Neuronal stem cell (in vitro differentiated cells): ENCODE data around the gene B3GALNT2.

Experiments used
- DNase-seq: peaks from one replicate; pipeline ENCODE4 v3.0.0-alpha.2; 2013; ENCODE audit warnings: low spot score
- H2AFZ ChIP-seq: one replicate; pipeline ENCODE4 v1.6.1; 2013; ENCODE audit warnings: mild to moderate bottlenecking, low read length, inconsistent platforms
- H2AK5ac ChIP-seq: 2 replicates; pipeline ENCODE4 v1.6.1; 2013; ENCODE audit warnings: low read depth, mild to moderate bottlenecking, inconsistent platforms, low read length, moderate library complexity, mixed read lengths
- H2BK120ac ChIP-seq: 2 replicates; pipeline ENCODE4 v1.6.1; 2013; ENCODE audit warnings: low read depth, mild to moderate bottlenecking, inconsistent platforms, low read length, moderate library complexity, mixed read lengths
- H2BK12ac ChIP-seq: one replicate; pipeline ENCODE4 v1.6.1; 2013; ENCODE audit warnings: low read length, inconsistent platforms
- H2BK15ac ChIP-seq: 2 replicates; pipeline ENCODE4 v1.6.1; 2013; ENCODE audit warnings: mild to moderate bottlenecking, low read length, inconsistent platforms, mixed read lengths
- H2BK5ac ChIP-seq: one replicate; pipeline ENCODE4 v1.6.1; 2013; ENCODE audit warnings: inconsistent platforms, mild to moderate bottlenecking, low read length, moderate library complexity
- H3K14ac ChIP-seq: one replicate; pipeline ENCODE4 v1.6.1; 2013; ENCODE audit warnings: low read length, inconsistent platforms
- H3K18ac ChIP-seq: 2 replicates; pipeline ENCODE4 v1.6.1; 2013; ENCODE audit warnings: low read length, inconsistent platforms
- H3K23ac ChIP-seq: 2 replicates; pipeline ENCODE4 v1.6.1; 2013; ENCODE audit warnings: low read depth, mild to moderate bottlenecking, mixed read lengths, low read length, inconsistent platforms; ENCODE audit not compliant: poor library complexity
- H3K27ac ChIP-seq: replicated peaks from 3 replicates; pipeline ENCODE4 v1.5.1; 2013; ENCODE audit warnings: low read length, inconsistent platforms
- H3K27me3 ChIP-seq, 3 experiments: 2 replicates each; pipeline ENCODE4 v1.6.1; 2013; ENCODE audit warnings: low read length in 3 of 3, mild to moderate bottlenecking in 2 of 3, inconsistent platforms in 1 of 3, low read depth in 1 of 3, mixed read lengths in 1 of 3, moderate library complexity in 1 of 3; ENCODE audit not compliant: control insufficient read depth in 3 of 3, insufficient read depth in 3 of 3
- H3K36me3 ChIP-seq, 2 donors: replicated peaks in 1 of 2; 2 replicates each; pipeline ENCODE4 v1.6.1; 2013; ENCODE audit warnings: low read length in 2 of 2; ENCODE audit not compliant: control insufficient read depth in 2 of 2, insufficient read depth in 2 of 2
- H3K4ac ChIP-seq: 2 replicates; pipeline ENCODE4 v1.6.1; 2013; ENCODE audit warnings: inconsistent platforms, mild to moderate bottlenecking, low read length, moderate library complexity
- H3K4me1 ChIP-seq, 2 donors: 1 replicate in 1 of 2; 2 replicates in 1 of 2; pipeline ENCODE4 v1.6.1; 2013; ENCODE audit warnings: low read length in 2 of 2, low read depth in 1 of 2; ENCODE audit not compliant: control insufficient read depth in 2 of 2, insufficient read depth in 1 of 2
- H3K4me2 ChIP-seq: one replicate; pipeline ENCODE4 v1.6.1; 2013; ENCODE audit warnings: mild to moderate bottlenecking, low read length, inconsistent platforms; ENCODE audit not compliant: insufficient read depth, poor library complexity, severe bottlenecking
- H3K4me3 ChIP-seq, 2 donors: 2 replicates each; pipeline ENCODE4 v1.5.1; 2013; ENCODE audit warnings: low read length in 2 of 2, mild to moderate bottlenecking in 2 of 2, inconsistent platforms in 1 of 2, moderate library complexity in 1 of 2
- H3K79me1 ChIP-seq: one replicate; pipeline ENCODE4 v1.6.1; 2013; ENCODE audit warnings: low read depth, mild to moderate bottlenecking, inconsistent platforms, low read length, moderate library complexity
- H3K9ac ChIP-seq: one replicate; pipeline ENCODE4 v1.6.1; 2013; ENCODE audit warnings: mild to moderate bottlenecking, low read depth, low read length, inconsistent platforms; ENCODE audit not compliant: poor library complexity
- H3K9me3 ChIP-seq, 2 donors: replicated peaks in 1 of 2; 2 replicates each; pipeline versions ENCODE3 to v1.6.1; 2013; ENCODE audit warnings: low read length in 2 of 2, mild to moderate bottlenecking in 2 of 2, inconsistent platforms in 1 of 2, low read depth in 1 of 2, mixed read lengths in 1 of 2, moderate library complexity in 1 of 2; ENCODE audit not compliant: control insufficient read depth in 2 of 2, insufficient read depth in 1 of 2
- H4K8ac ChIP-seq: one replicate; pipeline ENCODE4 v1.6.1; 2013; ENCODE audit warnings: low read depth, mild to moderate bottlenecking, inconsistent platforms, low read length, moderate library complexity
- H4K91ac ChIP-seq: one replicate; pipeline ENCODE4 v1.6.1; 2013; ENCODE audit warnings: low read length, low read depth, mild to moderate bottlenecking, inconsistent platforms; ENCODE audit not compliant: poor library complexity
- WGBS, 2 donors: extraction: QIAGEN DNeasy Blood & Tissue Kit; methylation state at CpG; one replicate each; pipeline ENCODE4 v1.1.7; 2013; ENCODE audit warnings: missing lambda C conversion rate in 2 of 2, mixed read lengths in 1 of 2; ENCODE audit not compliant: insufficient read length in 2 of 2, insufficient replicate concordance in 1 of 2; ENCODE audit errors: extremely low coverage in 2 of 2; 5-methylcytosine and 5-hydroxymethylcytosine counted together

The B3GALNT2 gene

DNA sequence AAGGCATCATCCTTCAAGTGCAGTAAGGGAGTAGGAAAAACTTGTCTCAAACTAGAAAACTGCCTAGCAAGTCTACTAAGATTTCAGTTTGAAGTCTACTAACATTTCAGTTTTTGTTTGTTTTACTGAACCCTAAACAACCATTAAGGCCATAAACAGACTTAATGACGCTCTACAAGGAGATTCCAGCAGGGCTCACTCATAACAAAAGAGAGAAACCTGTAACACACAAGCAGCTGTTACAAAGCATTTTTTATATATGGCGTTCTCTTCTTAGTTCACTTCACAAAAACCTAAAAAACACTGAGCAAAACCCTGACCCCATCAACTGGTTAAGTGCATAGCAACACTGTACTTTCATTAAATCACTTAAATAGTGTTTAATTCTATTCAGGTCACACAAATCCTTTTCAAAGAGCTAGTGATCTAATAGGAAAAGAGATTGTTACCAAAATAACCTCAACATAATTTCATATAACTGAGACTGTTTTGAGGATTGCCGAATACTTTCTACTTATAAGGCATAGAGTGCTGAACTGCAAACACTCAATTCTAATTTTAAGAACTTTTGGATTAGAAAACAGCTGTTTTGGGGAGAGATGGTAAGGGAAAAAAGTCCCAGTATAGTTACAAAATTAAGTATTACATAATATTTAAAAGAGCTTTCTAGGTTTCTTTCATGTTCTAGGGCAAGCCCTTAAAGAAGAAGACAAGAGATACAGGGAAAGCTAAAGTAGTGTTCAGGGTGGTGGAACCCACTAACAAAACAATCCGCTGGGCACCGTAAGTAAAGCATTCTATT, 1.4 kb downstream of the B3GALNT2 start:
- peaks cover 0 to 3% of the 10 kb centered on the region in 2 donors for H3K4me1 ChIP-seq
- no CpG with 5 or more reads among the region's 5 CpGs for WGBS, 2 donors
- H3K9ac ChIP-seq = no peak overlapping the region
- peak overlapping the region; percentile 93 for H2AFZ ChIP-seq
- no peaks in the 10 kb centered on the region for H3K9me3 ChIP-seq
- peak overlapping the region; percentile 71 to 97 for H3K4me3 ChIP-seq
- H2BK5ac ChIP-seq = no peak overlapping the region
- no peak overlapping the region for H2AK5ac ChIP-seq
- no peak overlapping the region for H3K27ac ChIP-seq
- H3K4me2 ChIP-seq = peak overlapping the region; percentile 69
- H2BK120ac ChIP-seq = no peak overlapping the region
- H2BK15ac ChIP-seq = no peak overlapping the region
- no peak overlapping the region for H3K14ac ChIP-seq
- H4K91ac ChIP-seq = no peak overlapping the region
- no peak overlapping the region for H3K18ac ChIP-seq
- H3K23ac ChIP-seq = no peak overlapping the region
- no peak overlapping the region for H3K4ac ChIP-seq
- no peaks in the 10 kb centered on the region for H3K79me1 ChIP-seq
- no peaks in the 10 kb centered on the region for H3K27me3 ChIP-seq
- H3K36me3 ChIP-seq = peaks cover 0 to 4% of the 10 kb centered on the region in 2 donors
- no peak overlapping the region for H2BK12ac ChIP-seq
- DNase-seq = no peak
- H4K8ac ChIP-seq = no peak overlapping the region

DNA sequence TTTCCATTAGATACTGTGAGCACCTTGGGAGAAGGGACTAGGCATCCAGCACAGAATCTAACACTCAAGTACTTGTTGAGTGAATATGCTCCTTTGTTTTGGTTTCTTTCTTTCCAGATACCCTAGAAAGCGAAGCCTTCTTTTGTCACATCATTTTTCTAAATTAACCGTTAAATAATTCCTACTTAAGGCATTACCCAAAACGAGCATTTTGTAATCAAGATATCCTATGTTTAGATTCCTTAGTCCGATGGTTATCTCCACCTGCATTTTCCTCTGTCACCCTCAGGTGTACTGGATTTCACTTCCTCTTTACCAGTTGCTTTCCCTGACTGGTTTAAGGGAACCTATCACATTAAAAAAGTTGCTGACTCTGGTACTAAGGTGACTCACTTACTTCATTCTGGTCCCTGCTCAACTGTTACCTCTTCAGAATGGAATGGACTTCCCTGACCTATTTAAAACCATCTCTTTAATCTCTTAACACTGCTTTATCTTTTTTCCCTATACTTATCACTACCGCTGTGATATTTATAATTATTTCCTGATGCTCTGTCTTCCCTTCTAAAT, 3.2 kb downstream of the B3GALNT2 start:
- H3K18ac ChIP-seq = no peak overlapping the region
- no peaks in the 10 kb centered on the region for H3K9me3 ChIP-seq
- no peak overlapping the region for H4K8ac ChIP-seq
- H2BK120ac ChIP-seq = no peak overlapping the region
- H3K9ac ChIP-seq = no peak overlapping the region
- no peak overlapping the region for H2BK15ac ChIP-seq
- H3K4me1 ChIP-seq = peaks cover 0 to 3% of the 10 kb centered on the region in 2 donors
- no peak overlapping the region for H3K27ac ChIP-seq
- H2AK5ac ChIP-seq = no peak overlapping the region
- WGBS, 2 donors = 100% methylated on average over 1 of the region's 5 CpGs; no CpG with 5 or more reads in 1 of the 2 donors
- no peak overlapping the region for H3K4me3 ChIP-seq
- H3K23ac ChIP-seq = no peak overlapping the region
- no peak overlapping the region for H3K4ac ChIP-seq
- no peak for DNase-seq
- no peak overlapping the region for H2AFZ ChIP-seq
- no peaks in the 10 kb centered on the region for H3K79me1 ChIP-seq
- H2BK5ac ChIP-seq = no peak overlapping the region
- no peak overlapping the region for H3K14ac ChIP-seq
- no peak overlapping the region for H3K4me2 ChIP-seq
- no peaks in the 10 kb centered on the region for H3K27me3 ChIP-seq
- H4K91ac ChIP-seq = no peak overlapping the region
- H3K36me3 ChIP-seq = peaks cover 0 to 4% of the 10 kb centered on the region in 2 donors
- no peak overlapping the region for H2BK12ac ChIP-seq

- Histone ChIP-seq H3K9ac (no peak overlapping the region), H3K36me3 (peaks cover 7 to 52% of the 10 kb centered on the region in 2 donors), H3K4ac (no peak overlapping the region), H4K8ac (no peak overlapping the region), H2BK12ac (no peak overlapping the region), H3K9me3 (no peaks in the 10 kb centered on the region), H3K4me2 (no peak overlapping the region), H3K4me1 (no peaks in the 10 kb centered on the region), H3K79me1 (no peaks in the 10 kb centered on the region), H2AK5ac (no peak overlapping the region), H3K27ac (no peak overlapping the region), H3K18ac (no peak overlapping the region), H3K4me3 (no peak overlapping the region), H3K27me3 (no peaks in the 10 kb centered on the region), H4K91ac (no peak overlapping the region), H3K14ac (no peak overlapping the region), H2BK15ac (no peak overlapping the region), H2BK120ac (no peak overlapping the region), H3K23ac (no peak overlapping the region), H2BK5ac (no peak overlapping the region), H2AFZ (no peak overlapping the region)
- no peak for DNase-seq
- no CpG with 5 or more reads among the region's 2 CpGs for WGBS, 2 donors
Measured at GRCh38 chr1:235495551-235495950, 8.7 kb downstream of the B3GALNT2 start.

DNA sequence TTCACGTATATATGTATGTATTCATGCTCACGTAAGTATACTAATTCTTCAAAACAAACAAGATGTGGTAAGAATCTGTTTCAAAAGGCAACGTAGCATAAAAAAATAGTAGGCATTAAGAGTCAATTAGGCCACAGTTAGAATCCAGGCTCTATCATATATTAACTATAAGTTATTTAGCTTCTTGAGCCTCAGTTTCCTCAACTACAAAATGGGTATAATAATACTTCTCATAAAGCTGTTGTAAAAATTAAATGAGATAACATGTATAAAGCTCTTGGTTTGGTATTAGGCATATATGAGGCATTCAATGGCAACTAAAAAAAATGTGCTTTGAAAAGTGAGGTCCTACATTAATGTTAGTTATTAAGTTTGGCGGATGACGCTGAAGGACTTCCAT, 9.2 kb downstream of the B3GALNT2 start:
- Histone ChIP-seq H2BK120ac (no peak overlapping the region), H3K9ac (no peak overlapping the region), H3K79me1 (no peaks in the 10 kb centered on the region), H3K4me2 (no peak overlapping the region), H3K4me1 (no peaks in the 10 kb centered on the region), H3K4ac (no peak overlapping the region), H2BK15ac (no peak overlapping the region), H3K9me3 (no peaks in the 10 kb centered on the region), H2BK5ac (no peak overlapping the region), H3K23ac (no peak overlapping the region), H3K14ac (no peak overlapping the region), H3K4me3 (no peak overlapping the region), H2BK12ac (no peak overlapping the region), H4K8ac (no peak overlapping the region), H3K27ac (no peak overlapping the region), H4K91ac (no peak overlapping the region), H3K36me3 (peaks cover 7 to 57% of the 10 kb centered on the region in 2 donors), H2AK5ac (no peak overlapping the region), H3K27me3 (no peaks in the 10 kb centered on the region), H2AFZ (no peak overlapping the region), H3K18ac (no peak overlapping the region)
- WGBS, 2 donors = no CpG with 5 or more reads among the region's 5 CpGs
- no peak for DNase-seq
